LHCN-M2 (cell line): Measurements from ENCODE around the gene TCAP. TPM values are rescaled to one million over a fixed set of nuclear protein-coding genes. Genes with fewer than 3 reads are reported as not detected.

Source experiments
- DNase-seq: peaks from one replicate; pipeline ENCODE4 v3.0.0-alpha.2; 2012; ENCODE audit warnings: low read depth
- total RNA-seq: library from RNA; depleted of rRNA; stranded (reverse); fragments of >200 nt; gene quantifications from 2 replicates; pipeline ENCODE4 v1.2.3, GENCODE V29; 2014

TCAP gene
- total RNA-seq, 1 experiment from 2014 or later: 0.40 TPM

GRCh38 chr17:39648616-39649366 lies 16.4 kb upstream of the TCAP start:
- no peak for DNase-seq

GRCh38 chr17:39650121-39650579 lies 15.0 kb upstream of the TCAP start:
- no peak for DNase-seq

- DNase-seq: no peak
Observed at GRCh38 chr17:39651923-39652586, 13.1 kb upstream of the TCAP start.

- DNase-seq: no peak
Observed at GRCh38 chr17:39652587-39653315, 12.4 kb upstream of the TCAP start.

- no peak for DNase-seq
Observed at GRCh38 chr17:39653316-39653661, 11.9 kb upstream of the TCAP start.

GRCh38 chr17:39653662-39654331 lies 11.4 kb upstream of the TCAP start:
- DNase-seq: peak; percentile 53

GRCh38 chr17:39655105-39655504 lies 10.0 kb upstream of the TCAP start:
- DNase-seq: no peak

- DNase-seq: no peak
Observed at GRCh38 chr17:39658346-39658745, 6.8 kb upstream of the TCAP start.

GRCh38 chr17:39658760-39659159 lies 6.4 kb upstream of the TCAP start:
- DNase-seq: no peak

GRCh38 chr17:39659279-39660010 lies 5.7 kb upstream of the TCAP start:
- no peak for DNase-seq

GRCh38 chr17:39660011-39660360 lies 5.2 kb upstream of the TCAP start:
- no peak for DNase-seq

GRCh38 chr17:39660397-39661385 lies 4.5 kb upstream of the TCAP start:
- no peak for DNase-seq

- no peak for DNase-seq
Observed at GRCh38 chr17:39661744-39662541, 3.2 kb upstream of the TCAP start.

GRCh38 chr17:39662551-39663339 lies 2.4 kb upstream of the TCAP start:
- DNase-seq: no peak

GRCh38 chr17:39663340-39663687 lies 1.8 kb upstream of the TCAP start:
- no peak for DNase-seq

GRCh38 chr17:39663688-39664580 lies 1.2 kb upstream of the TCAP start:
- DNase-seq: no peak

- DNase-seq: peak; percentile 58
Observed at GRCh38 chr17:39665642-39666224, 584 bp downstream of the TCAP start.
